Inferior parietal cortex (tissue), 1 donor: ENCODE measurements around the gene ARPIN.

ENCODE experiments used
- DNase-seq: peaks from one replicate; pipeline ENCODE4 v3.0.0-alpha.2; 2016; ENCODE audit errors: extremely low spot score

The ARPIN gene

DNA sequence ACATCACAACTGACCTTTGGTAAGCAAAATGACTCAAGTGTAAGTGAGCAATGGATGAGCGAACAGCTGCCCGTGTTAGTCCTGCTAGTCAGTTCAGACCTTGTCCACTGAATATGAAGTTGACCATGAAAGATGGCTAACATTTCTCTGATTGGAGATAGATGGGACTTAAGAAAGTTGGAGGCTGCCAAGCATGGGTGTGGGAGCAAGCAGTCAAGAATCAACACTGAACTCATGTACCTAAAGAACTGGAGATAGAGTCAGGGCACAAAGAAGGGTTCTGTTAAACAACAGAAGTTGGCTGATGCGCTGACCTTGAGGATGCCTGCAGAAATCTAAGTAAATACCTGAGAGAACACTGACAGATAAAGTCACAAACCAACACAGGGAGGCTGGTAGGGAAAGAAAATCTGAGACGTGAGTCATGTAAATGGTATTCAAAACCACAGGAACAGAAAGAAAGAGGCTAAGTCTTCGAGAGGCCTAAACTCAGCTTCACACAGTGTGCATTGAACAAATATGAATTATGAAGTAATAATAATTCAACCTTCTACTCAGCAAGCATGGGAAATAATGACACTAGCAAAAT, 67.4 kb downstream of the ARPIN start:
- no peak for DNase-seq
